Loucy (cell line): ENCODE results near the gene UTP14A.
A peak's percentile ranks its signal among the peaks of the same experiment; 100 is the strongest.

ENCODE experiments used
- H2AFZ ChIP-seq: fragments of 200-600 bp; sonication (generic); 2 replicates; pipeline ENCODE4 v1.6.0; 2016; ENCODE audit warnings: antibody characterized with exemption, mild to moderate bottlenecking, low read length, moderate library complexity
- H3F3A ChIP-seq: fragments of 200-600 bp; 2 replicates; pipeline ENCODE4 v1.6.0; 2016; ENCODE audit warnings: antibody characterized with exemption, low read depth, mild to moderate bottlenecking
- H3K27me3 ChIP-seq: fragments of 200-600 bp; sonication (generic); 2 replicates; pipeline ENCODE4 v1.6.1; 2014; ENCODE audit warnings: low read length, mild to moderate bottlenecking; ENCODE audit not compliant: insufficient read depth, poor library complexity, severe bottlenecking
- H3K36me3 ChIP-seq: fragments of 200-600 bp; sonication (generic); 2 replicates; pipeline ENCODE4 v1.6.1; 2016; ENCODE audit warnings: low read length; ENCODE audit not compliant: insufficient read depth
- H3K4me1 ChIP-seq: fragments of 200-600 bp; sonication (generic); 2 replicates; pipeline ENCODE4 v1.5.1; 2014; ENCODE audit warnings: low read length, mild to moderate bottlenecking; ENCODE audit not compliant: insufficient read depth, poor library complexity, severe bottlenecking
- H3K4me2 ChIP-seq: fragments of 200-600 bp; sonication (generic); 2 replicates; pipeline ENCODE4 v1.6.0; 2014; ENCODE audit warnings: antibody characterized with exemption, low read length, low read depth, mild to moderate bottlenecking; ENCODE audit not compliant: poor library complexity, severe bottlenecking
- H3K4me3 ChIP-seq: fragments of 200-600 bp; sonication (generic); 2 replicates; pipeline ENCODE4 v1.5.1; 2014; ENCODE audit warnings: low read length, mild to moderate bottlenecking, mixed read lengths; ENCODE audit not compliant: poor library complexity, severe bottlenecking
- H3K79me2 ChIP-seq: fragments of 200-600 bp; sonication (generic); 2 replicates; pipeline ENCODE4 v1.6.1; 2014; ENCODE audit warnings: low read length; ENCODE audit not compliant: insufficient read depth
- H3K9ac ChIP-seq: fragments of 200-600 bp; sonication (generic); 2 replicates; pipeline ENCODE4 v1.6.0; 2014; ENCODE audit warnings: mild to moderate bottlenecking, low read depth, low read length, moderate library complexity; ENCODE audit not compliant: poor library complexity, severe bottlenecking
- H3K9me2 ChIP-seq: fragments of 200-600 bp; sonication (generic); replicated peaks from 2 replicates; pipeline ENCODE4 v1.6.1; 2016; ENCODE audit warnings: low read depth, low read length, mixed read lengths
- H3K9me3 ChIP-seq: fragments of 200-600 bp; sonication (generic); 2 replicates; pipeline ENCODE4 v1.6.1; 2014; ENCODE audit warnings: mild to moderate bottlenecking, antibody characterized with exemption, low read length, low read depth; ENCODE audit not compliant: insufficient read depth
- H4K20me1 ChIP-seq: fragments of 200-600 bp; sonication (generic); 2 replicates; pipeline ENCODE4 v1.6.0; 2014; ENCODE audit warnings: antibody characterized with exemption, low read length, mild to moderate bottlenecking; ENCODE audit not compliant: insufficient read depth, poor library complexity, severe bottlenecking
- CTCF ChIP-seq: fragments of 200-600 bp; sonication (generic); conservative IDR thresholded peaks from 2 replicates; pipeline ENCODE4 v1.5.1; 2014; ENCODE audit warnings: mild to moderate bottlenecking, antibody characterized with exemption, low read length
- EZH2phosphoT487 ChIP-seq: fragments of 200-600 bp; IDR thresholded peaks from 2 replicates; pipeline ENCODE4 v1.6.1; 2018; ENCODE audit warnings: antibody characterized with exemption, mild to moderate bottlenecking, moderate library complexity, borderline replicate concordance

UTP14A gene

GRCh38 chrX:129957241-129958082, 51.5 kb downstream of the UTP14A start:
- Histone ChIP-seq H2AFZ (no peak overlapping the region), H3F3A (no peaks in the 10 kb centered on the region), H3K36me3 (no peaks in the 10 kb centered on the region), H3K9me2 (no peaks in the 10 kb centered on the region), H3K9ac (peak overlapping the region; percentile 96), H4K20me1 (no peaks in the 10 kb centered on the region), H3K4me2 (peak overlapping the region; percentile 94), H3K4me1 (peaks cover 67% of the 10 kb centered on the region), H3K79me2 (peaks cover 13% of the 10 kb centered on the region; the same call in 1 of the 2 replicates), H3K4me3 (peak overlapping the region; percentile 86), H3K9me3 (no peaks in the 10 kb centered on the region), H3K27me3 (no peaks in the 10 kb centered on the region)
- TF ChIP-seq EZH2phosphoT487 (no peak), CTCF (no peak)

- peaks cover 13% of the 10 kb centered on the region; the same call in 1 of the 2 replicates for H3K79me2 ChIP-seq
- no peaks in the 10 kb centered on the region for H4K20me1 ChIP-seq
- no peaks in the 10 kb centered on the region for H3K9me2 ChIP-seq
- H3F3A ChIP-seq, result no peaks in the 10 kb centered on the region
- H3K4me1 ChIP-seq, result peaks cover 67% of the 10 kb centered on the region
- H3K27me3 ChIP-seq, result no peaks in the 10 kb centered on the region
- H3K9me3 ChIP-seq, result no peaks in the 10 kb centered on the region
- H3K4me3 ChIP-seq, result peak overlapping the region; percentile 86
- peak overlapping the region; percentile 94 for H3K4me2 ChIP-seq
- TF ChIP-seq CTCF (no peak), EZH2phosphoT487 (no peak)
- H3K9ac ChIP-seq, result peak overlapping the region; percentile 96
- H3K36me3 ChIP-seq, result no peaks in the 10 kb centered on the region
- H2AFZ ChIP-seq, result no peak overlapping the region
Observed at GRCh38 chrX:129958083-129958465, 52.1 kb downstream of the UTP14A start.

- Histone ChIP-seq H3K9ac (peak overlapping the region; percentile 96), H2AFZ (no peak overlapping the region)
Observed at GRCh38 chrX:129958814-129959492, 53.0 kb downstream of the UTP14A start.

More at GRCh38 chrX:129958814-129959492, 53.0 kb downstream of the UTP14A start:
- Histone ChIP-seq H4K20me1 (no peaks in the 10 kb centered on the region), H3K4me3 (peak overlapping the region; percentile 20), H3K27me3 (no peaks in the 10 kb centered on the region), H3K9me3 (no peaks in the 10 kb centered on the region), H3K4me2 (peak overlapping the region; percentile 94), H3F3A (no peaks in the 10 kb centered on the region), H3K9me2 (no peaks in the 10 kb centered on the region), H3K36me3 (no peaks in the 10 kb centered on the region), H3K79me2 (peaks cover 13% of the 10 kb centered on the region; the same call in 1 of the 2 replicates), H3K4me1 (peaks cover 59% of the 10 kb centered on the region)
- TF ChIP-seq CTCF (no peak), EZH2phosphoT487 (no peak)
